GM12865 (cell line): ENCODE measurements around the gene RASGRF2.

ENCODE experiments used
- DNase-seq: peaks from one replicate; pipeline ENCODE4 v3.0.0; 2010; ENCODE audit warnings: low read depth
- H3K4me3 ChIP-seq: 2 replicates; pipeline ENCODE4 v1.5.1; 2011; ENCODE audit warnings: mild to moderate bottlenecking, low read depth, low read length, control low read depth
- TF ChIP-seq, protein P1 (sequence below): IDR thresholded peaks from 2 replicates; pipeline ENCODE4 v1.5.1; 2011; ENCODE audit warnings: low read length, control low read depth, low read depth, inconsistent platforms; ENCODE audit not compliant: insufficient read depth; ENCODE audit errors: missing control alignments

RASGRF2 gene

DNA sequence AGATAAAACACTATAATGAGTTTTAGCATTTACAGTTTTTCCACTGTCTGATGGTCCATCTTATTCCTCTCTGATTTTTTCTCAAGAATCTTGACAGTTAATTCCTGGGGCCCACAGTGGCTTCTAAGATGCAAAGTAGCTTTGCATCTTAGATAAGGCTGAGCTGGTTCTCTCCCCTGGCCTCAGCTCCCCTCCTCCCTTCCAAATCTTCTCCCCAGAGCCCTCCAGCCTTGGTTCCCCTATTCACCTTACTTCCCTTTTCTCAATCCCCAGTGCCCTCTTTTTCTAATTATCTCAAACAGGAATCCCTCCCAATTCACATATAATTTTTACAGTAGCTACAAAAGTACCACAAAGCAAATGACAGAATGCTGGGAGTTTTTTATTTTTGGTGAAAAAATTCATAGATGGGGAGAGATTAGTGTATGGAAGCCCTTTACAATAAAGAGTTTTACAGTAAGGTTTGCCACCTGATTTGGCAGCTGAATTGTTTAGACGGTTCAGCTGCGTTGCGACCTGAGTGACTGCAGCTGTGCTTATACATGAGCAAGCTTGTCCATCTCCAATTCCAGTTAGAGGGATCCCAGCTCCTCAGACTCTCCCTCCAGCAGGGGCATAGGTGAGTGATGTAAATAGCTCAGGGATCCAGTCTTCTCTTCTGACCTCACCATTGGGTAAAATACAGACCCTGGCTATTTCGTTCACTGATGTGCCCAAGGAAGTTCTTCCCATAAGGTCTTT lies 221.6 kb downstream of the RASGRF2 start:
- DNase-seq: no peak
- H3K4me3 ChIP-seq: no peak overlapping the region
- TF ChIP-seq, protein P1, sequence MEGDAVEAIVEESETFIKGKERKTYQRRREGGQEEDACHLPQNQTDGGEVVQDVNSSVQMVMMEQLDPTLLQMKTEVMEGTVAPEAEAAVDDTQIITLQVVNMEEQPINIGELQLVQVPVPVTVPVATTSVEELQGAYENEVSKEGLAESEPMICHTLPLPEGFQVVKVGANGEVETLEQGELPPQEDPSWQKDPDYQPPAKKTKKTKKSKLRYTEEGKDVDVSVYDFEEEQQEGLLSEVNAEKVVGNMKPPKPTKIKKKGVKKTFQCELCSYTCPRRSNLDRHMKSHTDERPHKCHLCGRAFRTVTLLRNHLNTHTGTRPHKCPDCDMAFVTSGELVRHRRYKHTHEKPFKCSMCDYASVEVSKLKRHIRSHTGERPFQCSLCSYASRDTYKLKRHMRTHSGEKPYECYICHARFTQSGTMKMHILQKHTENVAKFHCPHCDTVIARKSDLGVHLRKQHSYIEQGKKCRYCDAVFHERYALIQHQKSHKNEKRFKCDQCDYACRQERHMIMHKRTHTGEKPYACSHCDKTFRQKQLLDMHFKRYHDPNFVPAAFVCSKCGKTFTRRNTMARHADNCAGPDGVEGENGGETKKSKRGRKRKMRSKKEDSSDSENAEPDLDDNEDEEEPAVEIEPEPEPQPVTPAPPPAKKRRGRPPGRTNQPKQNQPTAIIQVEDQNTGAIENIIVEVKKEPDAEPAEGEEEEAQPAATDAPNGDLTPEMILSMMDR: no peak

DNA sequence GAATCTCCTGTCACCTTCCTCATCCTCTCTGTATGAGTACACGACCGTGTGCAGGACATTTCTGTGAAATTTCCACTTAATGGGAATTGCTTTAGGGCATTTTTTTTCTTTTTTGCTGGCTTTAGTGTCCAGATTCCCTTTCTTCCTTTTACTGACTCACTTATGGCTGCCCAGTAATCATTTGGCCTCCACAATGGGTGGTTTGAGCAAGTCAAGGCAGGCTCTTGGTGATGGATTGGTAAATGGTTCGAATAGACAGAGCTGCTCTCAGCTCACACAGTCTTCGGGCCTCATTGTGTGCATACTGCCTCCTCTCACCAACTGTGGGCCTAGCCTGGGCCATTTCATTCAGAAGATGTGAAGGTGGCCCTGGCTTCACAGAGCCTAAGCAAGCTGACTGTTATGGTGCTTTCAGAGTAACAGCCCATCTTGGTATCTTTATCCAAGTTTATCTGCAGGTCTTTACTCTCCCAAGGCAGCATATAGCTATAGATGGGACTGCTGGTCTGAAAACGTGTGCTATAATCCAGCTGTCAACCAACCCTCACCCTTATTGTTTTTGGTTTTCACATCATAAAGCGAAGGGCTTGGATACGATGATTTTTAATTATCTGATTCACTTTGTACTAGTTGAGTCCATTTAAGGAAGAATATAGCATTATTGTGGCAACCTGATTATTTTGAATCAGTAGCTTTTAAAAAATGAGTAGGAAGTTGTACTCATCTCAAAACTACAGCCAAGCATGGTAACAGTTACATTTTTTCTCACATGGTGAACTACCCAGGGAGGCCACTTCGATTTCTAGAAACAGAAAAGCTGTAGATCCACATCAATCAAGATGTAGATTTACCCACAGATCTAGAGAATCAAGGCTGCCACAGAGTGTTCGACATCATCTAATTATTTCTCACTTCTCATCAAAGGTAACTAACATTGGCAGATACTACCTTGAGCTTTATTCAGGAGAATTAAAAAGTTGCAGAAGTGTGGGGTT lies 222.5 kb downstream of the RASGRF2 start:
- DNase-seq: peak; percentile 23
- TF ChIP-seq, protein P1: no peak
- no peak overlapping the region for H3K4me3 ChIP-seq

DNA sequence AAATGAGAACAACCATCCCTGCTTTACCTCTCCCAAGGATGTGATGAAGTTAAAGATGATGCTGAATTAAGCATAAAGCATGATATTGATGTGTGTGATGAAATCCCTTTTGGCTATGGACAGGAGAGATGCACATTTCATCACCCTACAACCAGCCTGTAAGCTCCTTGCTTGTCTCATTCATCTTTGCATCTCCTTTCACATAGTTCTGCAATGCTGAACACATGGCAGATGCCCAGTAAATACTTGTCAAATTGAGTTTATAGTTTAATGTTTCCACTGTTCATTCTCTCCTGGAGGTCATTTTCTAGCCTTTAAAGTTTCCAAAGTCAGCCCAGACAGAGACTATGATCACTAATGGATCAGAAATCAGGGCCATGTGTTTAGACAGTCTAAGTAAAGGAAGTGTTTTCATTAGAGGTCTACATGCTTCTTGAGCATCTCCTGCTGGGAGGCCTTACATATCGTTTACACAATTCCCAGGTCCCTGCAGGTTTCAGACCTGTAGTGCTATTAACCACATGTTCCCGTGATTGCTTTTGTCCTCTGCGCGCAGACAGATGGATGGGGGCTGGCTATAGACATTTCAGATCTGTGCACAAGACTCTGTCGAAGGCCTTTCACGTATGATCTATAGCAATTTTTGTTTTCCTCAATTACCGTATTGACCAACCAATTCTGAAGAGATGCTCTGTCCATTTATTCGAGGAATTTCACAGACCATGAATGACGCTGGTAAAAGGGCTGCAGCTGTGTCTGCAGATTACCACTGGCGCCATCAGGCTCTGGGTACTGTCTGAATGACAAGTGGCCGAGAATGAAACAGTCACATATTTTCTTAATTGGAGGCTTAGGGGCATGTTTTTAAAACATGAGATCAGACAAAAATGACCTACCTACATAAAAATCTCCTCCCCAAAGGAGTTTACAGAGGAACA lies 223.9 kb downstream of the RASGRF2 start:
- TF ChIP-seq, protein P1: no peak
- no peak overlapping the region for H3K4me3 ChIP-seq
- no peak for DNase-seq

DNA sequence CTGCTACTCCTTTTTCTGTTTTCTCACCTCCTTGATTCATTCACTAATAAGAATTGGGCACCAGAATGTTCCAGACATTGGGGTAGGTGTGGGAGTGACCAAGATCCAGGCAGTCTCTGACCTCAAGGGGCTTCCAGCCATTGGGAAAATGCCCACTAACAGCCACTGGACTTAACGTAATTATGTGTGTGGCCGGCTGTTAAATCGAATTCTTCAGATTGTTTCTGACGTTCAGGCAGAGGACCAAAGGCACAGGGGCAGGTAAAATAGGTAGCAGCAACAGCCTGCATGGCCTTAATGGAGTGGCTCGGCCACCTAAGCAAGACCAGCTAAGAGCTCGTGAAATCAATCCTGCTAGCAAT lies 224.6 kb downstream of the RASGRF2 start:
- TF ChIP-seq, protein P1: no peak
- no peak for DNase-seq
- no peak overlapping the region for H3K4me3 ChIP-seq

DNA sequence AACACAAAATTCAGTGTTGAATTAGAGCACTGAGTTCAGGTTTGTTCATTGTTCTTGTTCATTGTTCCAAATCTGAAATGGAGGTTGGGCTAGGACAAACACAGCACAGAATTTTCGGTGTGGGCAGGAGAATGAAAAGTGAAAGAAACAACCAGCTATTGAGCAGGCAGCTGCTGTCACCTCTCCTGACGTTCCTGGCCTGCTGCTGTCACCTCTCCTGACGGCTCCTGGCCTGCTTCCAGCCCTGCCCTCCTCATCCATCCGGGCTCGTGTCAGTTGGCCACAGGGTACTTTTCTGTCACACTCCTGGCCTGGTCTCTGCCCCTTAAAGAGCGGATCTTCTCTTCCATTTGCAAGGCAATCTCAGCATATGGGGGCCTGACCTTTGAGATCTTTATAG lies 227.7 kb downstream of the RASGRF2 start:
- peak; percentile 30 for DNase-seq
- TF ChIP-seq, protein P1: no peak
- no peak overlapping the region for H3K4me3 ChIP-seq

DNA sequence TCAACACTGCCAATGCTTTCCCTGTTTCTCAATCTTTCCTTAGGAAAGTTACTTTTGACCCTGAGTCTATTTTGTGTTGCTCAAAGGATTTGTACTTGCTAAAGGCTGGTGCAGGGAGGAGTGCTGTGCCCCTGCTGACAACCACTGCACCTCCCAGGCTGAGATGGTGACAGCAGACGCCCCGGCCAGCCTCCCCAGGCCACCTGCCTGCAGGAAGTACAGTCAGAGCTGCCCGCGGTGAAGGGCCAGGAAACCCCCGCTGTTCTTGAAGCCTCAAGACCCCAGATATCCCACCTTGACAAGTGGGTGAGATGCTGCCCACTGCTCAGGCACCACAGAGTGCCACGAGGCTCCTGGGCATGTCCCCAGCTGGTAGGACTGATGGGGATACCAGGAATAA lies 228.8 kb downstream of the RASGRF2 start:
- no peak overlapping the region for H3K4me3 ChIP-seq
- DNase-seq: peak; percentile 40
- TF ChIP-seq, protein P1: no peak
